Cardiac septum (tissue), 1 donor: ENCODE results near the gene KIAA0825. TPM values are rescaled to one million over a fixed set of nuclear protein-coding genes. Genes with fewer than 3 reads are reported as not detected.
A peak's percentile ranks its signal among the peaks of the same experiment; 100 is the strongest.
"Not testable (repeated sequence)": the region's sequence is repeated elsewhere in the genome, so short reads cannot be mapped to it uniquely, and the experiment has no call there.

ENCODE experiments used
- DNase-seq: peaks from one replicate; pipeline ENCODE4 v3.0.0-alpha.2; 2020; ENCODE audit warnings: low spot score
- intact Hi-C: fragments of 100-400 bp; cut with DNase I; formaldehyde crosslinking; loops from one replicate; pipeline ENCODE4 v1.14.0; 2022
- total RNA-seq: library from RNA; stranded (reverse); fragmentation: NEBNext Ultra II Directional; extraction: Animal tissue kit (Norgen Biotek cat#: 25700); gene quantifications from one replicate; pipeline ENCODE4 v1.2.1, GENCODE V29; 2021
- donor health status: DM: no; HTN: no; CAD: no.

KIAA0825 gene
- total RNA-seq, 1 donor from 2014 or later, result 2.2 TPM

- intact Hi-C loops, result no loop called here
- DNase-seq, result no peak
Observed at GRCh38 chr5:94159144-94159543, 459.3 kb downstream of the KIAA0825 start.

GRCh38 chr5:94157704-94158539, 460.5 kb downstream of the KIAA0825 start:
- DNase-seq, result no peak
- intact Hi-C loops, result no loop called here

GRCh38 chr5:94154672-94155071, 463.7 kb downstream of the KIAA0825 start:
- no peak for DNase-seq

GRCh38 chr5:94153736-94154450, 464.5 kb downstream of the KIAA0825 start:
- no peak for DNase-seq

More at GRCh38 chr5:94154672-94155071, 463.7 kb downstream of the KIAA0825 start:
- intact Hi-C loops, result no loop called here

DNA sequence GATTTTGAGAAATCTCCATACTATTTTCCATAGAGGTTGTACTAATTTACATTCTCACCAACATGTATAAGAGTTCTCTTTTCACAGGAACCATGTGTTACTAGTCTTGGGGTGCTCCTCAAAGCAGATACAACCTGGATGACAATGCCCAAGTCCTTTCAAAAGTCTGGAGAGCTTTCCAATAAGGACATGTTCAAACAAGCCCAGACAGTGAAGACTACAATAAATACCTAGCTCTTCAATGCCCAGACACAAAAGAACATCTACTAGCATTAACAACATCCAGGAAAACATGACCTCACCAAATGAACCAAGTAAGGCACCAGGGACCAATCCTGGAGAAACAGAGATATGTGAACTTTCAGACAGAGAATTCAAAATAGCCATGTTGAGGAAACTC, 474.8 kb downstream of the KIAA0825 start:
- intact Hi-C loops, result not testable (repeated sequence)

More at GRCh38 chr5:94153736-94154450, 464.5 kb downstream of the KIAA0825 start:
- intact Hi-C loops, result no loop called here

DNA sequence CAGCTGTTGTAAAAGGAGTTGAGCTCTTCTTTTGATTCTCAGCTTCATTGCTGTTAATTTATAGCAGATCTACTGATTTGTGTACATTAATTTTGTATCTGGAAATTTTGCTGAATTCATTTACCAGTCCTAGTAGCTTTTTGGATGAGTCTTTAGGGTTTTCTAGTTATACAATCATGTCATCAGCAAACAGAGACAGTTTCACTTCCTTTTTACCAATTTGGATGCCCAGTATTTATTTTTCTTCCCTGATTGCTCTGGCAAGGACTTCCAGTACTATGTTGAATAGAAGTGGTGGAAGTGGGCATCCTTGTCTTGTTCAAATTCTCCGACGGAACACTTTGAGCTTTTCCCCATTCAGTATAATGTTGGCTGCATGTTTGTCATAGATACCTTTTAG, 478.1 kb downstream of the KIAA0825 start:
- intact Hi-C loops, result no loop called here
- no peak for DNase-seq

More for the DNA sequence above, 474.8 kb downstream of the KIAA0825 start:
- DNase-seq, result not testable (repeated sequence)

- no peak for DNase-seq
- intact Hi-C loops, result no loop called here
Observed at GRCh38 chr5:94130077-94130476, 488.3 kb downstream of the KIAA0825 start.

GRCh38 chr5:94125107-94125506, 493.3 kb downstream of the KIAA0825 start:
- no peak for DNase-seq
- intact Hi-C loops, result no loop called here

DNA sequence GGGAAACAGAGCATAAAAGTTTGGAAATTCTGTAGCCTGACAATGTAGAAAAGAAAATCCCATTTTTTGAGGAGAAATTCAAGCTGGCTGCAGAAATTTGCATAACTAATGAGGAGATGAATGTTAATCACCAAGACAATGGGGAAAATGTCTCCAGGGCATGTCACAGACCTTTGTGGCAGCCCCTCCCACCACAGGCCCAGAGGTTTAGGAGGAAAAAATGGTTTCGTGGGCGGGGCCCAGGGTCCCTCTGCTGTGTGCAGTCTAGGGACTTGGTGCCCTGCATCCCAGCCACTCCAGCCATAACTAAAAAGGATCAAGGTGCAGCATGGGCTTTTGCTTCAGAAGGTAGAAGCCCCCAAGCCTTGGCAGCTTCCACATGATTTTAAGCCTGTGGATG, 502.1 kb downstream of the KIAA0825 start:
- intact Hi-C loops, DNase-seq: not testable (repeated sequence)

DNA sequence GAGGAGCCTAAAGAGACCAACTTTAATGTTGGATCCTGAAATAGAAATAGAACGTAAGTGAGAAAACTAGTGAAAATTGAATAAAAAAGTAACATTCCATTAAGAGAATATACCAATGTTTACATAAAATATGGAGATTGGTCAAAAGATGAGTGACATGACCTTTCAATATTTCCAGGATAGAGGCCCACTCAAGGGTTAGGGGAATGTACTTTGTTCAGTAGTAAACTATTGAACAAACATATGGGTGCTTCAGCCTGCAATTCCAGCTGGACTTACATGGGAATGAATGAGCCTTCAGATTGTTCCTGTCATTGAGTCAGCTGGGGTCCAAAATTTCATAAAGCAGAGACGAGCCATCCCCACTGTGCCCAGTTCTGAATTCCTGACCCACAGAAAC, 505.3 kb downstream of the KIAA0825 start:
- intact Hi-C loops, result loop anchor here (5.0 kb wide), 2 partner anchors 491 to 531 kb away; partner anchors contain the start of genes NR2F1 and NR2F1-AS1
- DNase-seq, result no peak

GRCh38 chr5:94111209-94112004, 507.0 kb downstream of the KIAA0825 start:
- intact Hi-C loops, result loop anchor here (5.0 kb wide), 2 partner anchors 489 to 529 kb away; partner anchors contain the start of genes NR2F1 and NR2F1-AS1
- DNase-seq, result peak; percentile 97

DNA sequence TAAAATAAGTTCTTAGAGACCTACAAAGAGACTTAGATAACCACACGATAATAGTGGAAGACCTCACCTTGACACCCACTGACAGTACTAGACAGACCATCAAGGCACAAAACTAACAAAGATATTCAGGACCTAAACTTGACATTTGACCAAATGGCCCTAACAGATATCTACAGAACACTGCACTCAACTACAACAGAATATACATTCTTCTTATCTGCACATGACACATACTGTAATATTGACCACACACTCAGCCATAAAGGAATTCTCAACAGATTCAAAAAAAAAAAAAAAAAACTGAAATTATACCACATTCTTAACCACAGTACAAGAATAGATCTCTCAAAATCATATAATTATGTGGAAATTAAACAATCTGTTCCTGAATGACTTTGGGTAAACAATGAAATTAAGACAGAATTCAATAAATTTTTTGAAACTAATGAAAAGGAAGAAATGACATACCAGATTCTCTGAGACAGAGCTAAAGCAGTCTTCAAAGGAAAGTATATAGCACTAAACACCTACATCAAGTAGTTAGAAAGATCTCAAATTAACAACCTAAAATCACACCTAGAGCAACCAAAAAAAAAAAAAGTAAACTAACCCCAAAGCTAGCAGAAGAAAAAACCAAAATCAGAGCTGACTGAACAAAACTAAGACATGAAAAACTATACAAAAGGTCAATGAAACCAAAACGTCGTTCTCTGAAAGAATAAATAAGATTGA, 514.7 kb downstream of the KIAA0825 start:
- no peak for DNase-seq
- intact Hi-C loops, result no loop called here

Other genes with a start within 250 kb of the KIAA0825 start
- gene SLF1, start 65 bp upstream of the KIAA0825 start, total RNA-seq, result 6.1 TPM